Sigmoid colon (tissue), 4 donors: ENCODE measurements around the gene TLL2.
A peak's percentile ranks its signal among the peaks of the same experiment; 100 is the strongest.

Experiments used
- POLR2A ChIP-seq, 2 donors: fragments of 450-650 bp; IDR thresholded peaks; one replicate each; pipeline ENCODE4 v1.6.1; 2016; ENCODE audit warnings: antibody characterized with exemption in 2 of 2, mild to moderate bottlenecking in 2 of 2, moderate library complexity in 2 of 2
- POLR2AphosphoS5 ChIP-seq, 4 donors: sonication (generic); formaldehyde crosslinking; IDR thresholded peaks; one replicate each; pipeline ENCODE4 v1.6.1; 2017; ENCODE audit warnings: antibody characterized with exemption in 4 of 4
- TF ChIP-seq, protein P1 (sequence below), 4 experiments: fragments of 450-650 bp in 3 of 4; fragments of 200-600 bp in 1 of 4; IDR thresholded peaks; one replicate each; pipeline ENCODE4 v1.5.1; 2016 to 2019; ENCODE audit warnings: antibody characterized with exemption in 4 of 4, mild to moderate bottlenecking in 3 of 4, moderate library complexity in 2 of 4

DNA sequence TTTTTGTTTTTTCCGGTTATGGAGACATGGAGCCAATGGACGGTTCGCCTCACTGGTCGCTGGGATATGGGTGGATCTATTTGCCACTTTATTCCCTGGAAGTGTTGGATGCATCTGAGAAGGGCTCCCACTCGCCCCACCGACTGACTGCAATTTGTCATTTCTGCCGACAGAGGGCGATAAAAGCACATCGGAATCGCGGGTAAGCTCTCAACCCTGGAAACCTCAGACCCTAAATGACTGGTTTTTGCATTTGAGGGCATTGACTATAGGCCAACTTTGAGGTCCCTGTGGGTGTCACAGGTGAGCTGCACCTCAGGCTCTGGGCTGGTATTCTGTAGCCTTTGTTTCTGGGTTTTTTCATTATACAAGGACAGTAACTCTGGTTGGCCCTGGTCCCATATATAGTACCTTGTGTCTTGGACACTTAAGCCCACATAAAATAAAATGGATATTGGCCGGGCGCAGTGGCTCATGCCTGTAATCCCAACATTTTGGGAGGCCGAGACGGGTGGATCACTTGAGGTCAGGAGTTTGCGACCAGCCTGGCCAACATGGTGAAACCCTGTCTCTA lies 143.1 kb downstream of the TLL2 start:
- TF ChIP-seq, protein P1, sequence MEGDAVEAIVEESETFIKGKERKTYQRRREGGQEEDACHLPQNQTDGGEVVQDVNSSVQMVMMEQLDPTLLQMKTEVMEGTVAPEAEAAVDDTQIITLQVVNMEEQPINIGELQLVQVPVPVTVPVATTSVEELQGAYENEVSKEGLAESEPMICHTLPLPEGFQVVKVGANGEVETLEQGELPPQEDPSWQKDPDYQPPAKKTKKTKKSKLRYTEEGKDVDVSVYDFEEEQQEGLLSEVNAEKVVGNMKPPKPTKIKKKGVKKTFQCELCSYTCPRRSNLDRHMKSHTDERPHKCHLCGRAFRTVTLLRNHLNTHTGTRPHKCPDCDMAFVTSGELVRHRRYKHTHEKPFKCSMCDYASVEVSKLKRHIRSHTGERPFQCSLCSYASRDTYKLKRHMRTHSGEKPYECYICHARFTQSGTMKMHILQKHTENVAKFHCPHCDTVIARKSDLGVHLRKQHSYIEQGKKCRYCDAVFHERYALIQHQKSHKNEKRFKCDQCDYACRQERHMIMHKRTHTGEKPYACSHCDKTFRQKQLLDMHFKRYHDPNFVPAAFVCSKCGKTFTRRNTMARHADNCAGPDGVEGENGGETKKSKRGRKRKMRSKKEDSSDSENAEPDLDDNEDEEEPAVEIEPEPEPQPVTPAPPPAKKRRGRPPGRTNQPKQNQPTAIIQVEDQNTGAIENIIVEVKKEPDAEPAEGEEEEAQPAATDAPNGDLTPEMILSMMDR (IDR thresholded peaks at IDR 0.05), result peak; percentile 65 to 85 (median 72)
- TF ChIP-seq POLR2A (IDR thresholded peaks at IDR 0.05) (no peak), POLR2AphosphoS5 (IDR thresholded peaks at IDR 0.05) (no peak)
